GM08714 (cell line): ENCODE data around the gene CHRNB2.

Experiments
- H3K4me3 ChIP-seq: fragments of 200-500 bp; sonication (Bioruptor generic); 2 replicates; pipeline ENCODE4 v1.5.1; 2014; ENCODE audit warnings: mild to moderate bottlenecking, low read length, inconsistent platforms
- ZNF274 ChIP-seq: IDR thresholded peaks from 2 replicates; pipeline ENCODE4 v1.6.1; 2012; ENCODE audit warnings: mild to moderate bottlenecking, low read depth, low read length

CHRNB2 gene

GRCh38 chr1:154621875-154622274 is 54.3 kb downstream of the CHRNB2 start:
- H3K4me3 ChIP-seq, result no peak overlapping the region

GRCh38 chr1:154622503-154623039 is 55.0 kb downstream of the CHRNB2 start:
- no peak overlapping the region for H3K4me3 ChIP-seq
- no peak for TF ChIP-seq ZNF274

More at GRCh38 chr1:154621875-154622274, 54.3 kb downstream of the CHRNB2 start:
- TF ChIP-seq ZNF274, result no peak

GRCh38 chr1:154623358-154623757 is 55.8 kb downstream of the CHRNB2 start:
- no peak for TF ChIP-seq ZNF274
- no peak overlapping the region for H3K4me3 ChIP-seq

- H3K4me3 ChIP-seq, result no peak overlapping the region
- TF ChIP-seq ZNF274, result no peak
These were observed 57.4 kb downstream of the CHRNB2 start for GRCh38 chr1:154624746-154625643.

- TF ChIP-seq ZNF274, result no peak
- H3K4me3 ChIP-seq, result peak overlapping the region; percentile 80
These were observed 59.1 kb downstream of the CHRNB2 start for GRCh38 chr1:154626456-154627256.

- no peak for TF ChIP-seq ZNF274
- H3K4me3 ChIP-seq, result peak overlapping the region; percentile 80
These were observed 59.9 kb downstream of the CHRNB2 start for GRCh38 chr1:154627257-154628120.

- peak overlapping the region; percentile 80 for H3K4me3 ChIP-seq
- no peak for TF ChIP-seq ZNF274
These were observed 60.5 kb downstream of the CHRNB2 start for GRCh38 chr1:154628121-154628405.

GRCh38 chr1:154629061-154629674 is 61.6 kb downstream of the CHRNB2 start:
- H3K4me3 ChIP-seq, result no peak overlapping the region
- TF ChIP-seq ZNF274, result no peak
